Suprapubic skin (tissue), 4 donors: ENCODE measurements around the gene GEMIN4.

ENCODE experiments used
- CTCF ChIP-seq, 2 donors: fragments of 200-600 bp in 1 of 2; fragments of 450-650 bp in 1 of 2; sonication (generic) in 1 of 2; IDR thresholded peaks; one replicate each; pipeline ENCODE4 v1.5.1; 2016 to 2019; ENCODE audit warnings: antibody characterized with exemption in 2 of 2, mild to moderate bottlenecking in 1 of 2, moderate library complexity in 1 of 2
- EP300 ChIP-seq: sonication (generic); formaldehyde crosslinking; IDR thresholded peaks from one replicate; pipeline ENCODE4 v1.6.1; 2017; ENCODE audit warnings: antibody characterized with exemption
- POLR2A ChIP-seq, 2 donors: fragments of 450-650 bp; IDR thresholded peaks; one replicate each; pipeline ENCODE4 v1.6.1; 2017; ENCODE audit warnings: antibody characterized with exemption in 2 of 2, mild to moderate bottlenecking in 2 of 2, moderate library complexity in 2 of 2
- POLR2AphosphoS5 ChIP-seq, 3 donors: sonication (generic); formaldehyde crosslinking; IDR thresholded peaks; one replicate each; pipeline ENCODE4 v1.6.1; 2017; ENCODE audit warnings: antibody characterized with exemption in 3 of 3

- TF ChIP-seq CTCF (IDR thresholded peaks at IDR 0.05) (no peak), POLR2A (IDR thresholded peaks at IDR 0.05) (no peak), POLR2AphosphoS5 (IDR thresholded peaks at IDR 0.05) (no peak), EP300 (no peak)
Observed at GRCh38 chr17:726271-726919, 25.7 kb downstream of the GEMIN4 start.
